Stimulated activated CD4-positive, alpha-beta T cell treated with anti-CD3 and anti-CD28 coated beads, Interleukin-4, amount 100 ng/mL, for 1 hour (primary cell): Measurements from ENCODE around the gene GRIA2.
"Not testable (repeated sequence)": the region's sequence is repeated elsewhere in the genome, so short reads cannot be mapped to it uniquely, and the experiment has no call there.

Experiments used
- DNase-seq: peaks from one replicate; pipeline ENCODE4 v3.0.0-alpha.2; 2020

The GRIA2 gene

DNA sequence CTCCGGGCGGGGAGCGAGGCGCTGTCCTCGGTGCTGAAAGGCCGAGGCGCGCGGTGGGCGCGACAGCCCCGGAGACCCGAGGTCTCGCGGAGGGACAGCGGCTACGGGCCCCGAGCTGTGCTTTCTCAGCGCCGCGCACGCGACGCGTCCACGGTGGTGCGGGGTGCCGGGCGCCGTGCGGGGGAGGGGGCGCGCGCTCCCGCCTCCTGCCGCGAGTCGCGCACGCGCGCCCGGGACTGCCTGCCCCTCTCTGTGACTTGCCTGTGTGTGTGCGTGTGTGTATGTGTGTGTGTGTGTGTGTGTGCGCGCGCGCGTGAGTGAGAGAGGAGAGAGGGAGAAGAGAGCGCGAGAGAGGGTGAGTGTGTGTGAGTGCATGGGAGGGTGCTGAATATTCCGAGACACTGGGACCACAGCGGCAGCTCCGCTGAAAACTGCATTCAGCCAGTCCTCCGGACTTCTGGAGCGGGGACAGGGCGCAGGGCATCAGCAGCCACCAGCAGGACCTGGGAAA is at the start of gene GRIA2:
TSS of gene GRIA2 (plus strand) at position 358 of the 511 bp plus-strand sequence. CDS start 315 bp downstream, outside the sequence.
- no peak for DNase-seq

DNA sequence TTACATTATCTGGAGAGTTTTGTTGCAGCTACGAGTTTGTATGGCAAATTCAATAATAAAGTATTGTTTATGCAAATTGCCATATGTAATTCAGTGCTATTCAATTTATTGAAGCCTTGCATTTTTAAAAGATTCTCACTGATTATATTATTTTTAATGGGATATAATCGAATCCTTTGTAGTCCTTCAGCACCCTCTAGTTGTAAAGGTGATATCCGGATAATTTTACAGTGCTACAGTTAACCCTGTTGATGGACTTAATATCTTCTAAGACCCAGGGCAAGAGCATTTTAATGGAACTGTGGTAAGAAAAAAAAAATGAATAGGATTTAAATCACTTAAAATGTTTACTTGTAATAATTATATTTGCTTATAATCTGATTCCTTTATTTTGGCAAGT is 48.5 kb upstream of the GRIA2 start:
- no peak for DNase-seq

DNA sequence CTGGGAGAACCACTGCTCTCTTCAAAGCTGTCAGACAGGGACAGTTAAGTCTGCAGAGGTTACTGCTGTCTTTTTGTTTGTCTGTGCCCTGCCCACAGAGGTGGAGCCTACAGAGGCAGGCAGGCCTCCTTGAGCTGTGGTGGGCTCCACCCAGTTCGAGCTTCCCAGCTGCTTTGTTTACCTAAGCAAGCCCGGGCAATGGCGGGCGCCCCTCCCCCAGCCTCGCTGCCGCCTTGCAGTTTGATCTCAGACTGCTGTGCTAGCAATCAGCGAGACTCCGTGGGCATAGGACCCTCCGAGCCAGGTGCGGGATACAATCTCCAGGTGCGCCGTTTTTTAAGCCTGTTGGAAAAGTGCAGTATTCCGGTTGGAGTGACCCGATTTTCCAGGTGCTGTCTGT is 40.3 kb upstream of the GRIA2 start:
- DNase-seq: not testable (repeated sequence)

DNA sequence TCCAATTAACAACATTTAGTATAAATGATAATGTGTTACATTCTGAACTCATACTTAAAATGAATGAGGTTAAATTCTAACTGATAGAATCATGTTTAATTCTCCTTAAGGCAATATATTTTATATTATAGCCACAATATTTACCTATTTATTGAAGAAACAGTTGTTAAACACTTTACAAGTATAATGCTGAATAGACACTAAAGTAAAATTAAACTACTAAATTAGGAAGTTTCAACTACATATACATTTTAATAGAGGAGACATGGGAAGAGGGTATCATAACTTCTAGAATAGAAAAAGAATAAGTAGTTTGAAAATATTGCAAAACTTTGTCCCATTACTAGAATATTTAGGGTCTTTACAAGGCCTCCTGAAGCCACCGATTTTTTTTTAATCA is 36.2 kb upstream of the GRIA2 start:
- no peak for DNase-seq

DNA sequence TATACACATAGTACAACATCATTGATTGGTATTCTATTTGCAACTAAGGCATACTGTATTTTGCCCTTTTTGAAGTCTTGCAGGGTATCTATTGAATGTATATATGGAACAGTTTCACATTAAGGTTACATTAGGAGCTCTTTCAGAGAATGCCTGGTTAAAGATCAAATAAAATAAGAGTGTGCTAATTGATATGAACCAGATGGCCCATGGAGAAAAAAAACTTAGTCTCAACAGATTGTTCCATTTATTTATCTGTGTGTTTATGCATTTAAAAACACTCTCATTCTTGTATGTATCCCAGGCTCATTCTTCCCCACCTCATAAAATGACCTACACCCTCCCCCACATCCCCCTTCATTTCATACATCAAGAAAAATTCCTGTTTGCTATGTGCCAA is 35.2 kb upstream of the GRIA2 start:
- no peak for DNase-seq

DNA sequence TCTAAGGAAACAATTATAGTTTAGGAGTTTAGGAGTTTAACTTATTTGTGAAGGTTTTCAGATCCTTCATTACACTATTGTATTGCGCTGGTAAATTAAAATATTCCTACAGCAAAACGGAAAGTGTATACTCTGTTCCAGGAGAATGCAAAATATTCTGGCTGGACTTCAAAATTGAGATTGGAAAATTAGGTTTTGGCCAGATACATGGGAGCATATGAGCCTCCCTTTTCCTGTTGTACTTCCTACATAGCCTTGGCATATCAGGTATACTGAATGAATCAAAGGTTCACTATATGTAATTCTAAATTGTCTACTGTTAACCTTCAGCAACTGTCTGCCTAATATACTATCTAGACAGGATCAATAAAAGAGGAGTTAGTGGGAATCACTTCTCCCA is 25.2 kb upstream of the GRIA2 start:
- DNase-seq: no peak

DNA sequence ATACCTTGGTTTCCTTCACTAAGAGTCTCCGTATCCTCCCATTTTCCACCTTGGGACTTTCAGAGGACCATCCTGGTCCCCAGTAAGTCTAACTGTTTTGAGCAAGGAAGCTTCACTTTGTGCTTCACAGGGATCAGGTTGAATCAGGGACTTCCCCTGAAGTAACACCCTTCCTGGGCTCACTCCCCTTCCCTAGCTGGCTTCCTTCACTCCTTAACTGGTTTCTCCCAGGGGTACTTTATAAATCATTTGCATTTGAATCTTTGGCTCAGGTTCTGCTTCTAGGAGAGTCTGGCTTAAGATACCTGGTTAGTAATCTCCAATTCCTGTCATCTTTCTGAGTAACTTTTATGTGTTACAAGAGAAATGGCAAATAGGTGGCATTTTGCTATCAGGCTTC is 24.5 kb upstream of the GRIA2 start:
- no peak for DNase-seq

GRCh38 chr4:157204634-157205244 is 15.8 kb upstream of the GRIA2 start:
- peak; percentile 11 for DNase-seq

GRCh38 chr4:157217708-157218107 is 2.8 kb upstream of the GRIA2 start:
- DNase-seq: no peak

GRCh38 chr4:157219711-157220370 is 687 bp upstream of the GRIA2 start:
- no peak for DNase-seq

DNA sequence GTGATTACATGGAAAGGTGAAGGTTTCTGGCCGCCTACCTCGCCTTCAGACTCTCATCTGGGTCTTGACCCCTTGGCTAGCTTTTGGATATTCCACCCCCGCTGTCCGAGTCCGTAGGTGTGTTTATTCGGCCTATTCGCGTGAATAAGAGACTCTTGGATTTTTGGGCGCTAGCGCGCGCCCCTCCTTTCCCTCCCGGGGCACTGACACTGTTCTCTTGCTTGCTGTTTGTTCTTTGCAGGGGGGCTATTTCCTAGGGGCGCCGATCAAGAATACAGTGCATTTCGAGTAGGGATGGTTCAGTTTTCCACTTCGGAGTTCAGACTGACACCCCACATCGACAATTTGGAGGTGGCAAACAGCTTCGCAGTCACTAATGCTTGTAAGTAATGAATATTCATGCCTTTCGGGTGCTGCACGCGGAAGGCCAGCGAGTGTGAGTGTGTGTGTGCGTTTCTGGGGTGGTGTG is 932 bp downstream of the GRIA2 start:
- no peak for DNase-seq

DNA sequence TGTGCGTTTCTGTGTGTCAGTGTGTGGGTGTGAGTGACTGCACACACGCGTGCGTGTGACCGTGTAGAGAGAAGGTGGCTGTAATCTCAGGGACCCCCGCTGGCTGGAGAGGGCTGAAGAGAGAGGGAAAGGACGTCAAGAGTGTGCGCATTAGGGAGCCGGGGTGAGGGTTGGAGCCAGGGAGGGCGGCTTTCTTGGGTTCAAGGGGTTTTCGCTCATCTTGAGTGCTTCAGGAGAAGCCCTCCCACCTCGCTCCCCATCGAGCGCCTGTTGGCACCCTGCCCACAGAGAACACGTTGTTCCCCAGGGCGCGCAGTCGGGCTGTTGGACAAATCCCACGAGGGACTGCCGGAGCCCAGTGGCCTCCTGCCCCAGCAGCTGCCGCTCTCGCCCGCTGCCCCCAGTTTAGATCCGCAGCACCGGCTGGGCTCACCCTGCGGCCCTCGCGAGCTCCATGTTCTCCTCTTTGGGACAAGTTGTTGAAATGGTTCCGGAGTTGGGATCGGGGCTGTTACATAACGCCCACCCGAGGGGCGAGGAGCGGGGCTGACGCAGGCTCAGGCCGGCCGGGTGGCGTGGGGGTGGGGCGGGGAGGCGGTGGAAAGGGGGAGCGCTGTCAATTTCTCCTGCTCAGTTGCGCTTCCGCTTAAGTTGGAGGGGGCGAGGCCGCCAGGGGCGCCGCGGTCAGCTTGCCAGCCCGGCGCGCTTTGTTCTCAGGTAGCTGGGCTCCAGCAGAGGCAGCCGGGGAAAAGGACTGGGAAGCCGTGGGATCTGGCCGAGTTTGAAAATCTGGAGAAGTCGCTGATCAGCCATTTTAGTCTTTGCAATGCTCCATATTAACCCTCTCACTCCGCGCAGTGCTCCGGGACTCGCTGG is 1.6 kb downstream of the GRIA2 start:
- no peak for DNase-seq

GRCh38 chr4:157222771-157223160 is 2.2 kb downstream of the GRIA2 start:
- DNase-seq: no peak

- no peak for DNase-seq
These were observed 2.9 kb downstream of the GRIA2 start for GRCh38 chr4:157223456-157223855.

- DNase-seq: no peak
These were observed 4.6 kb downstream of the GRIA2 start for GRCh38 chr4:157225096-157225495.

GRCh38 chr4:157226035-157226434 is 5.5 kb downstream of the GRIA2 start:
- DNase-seq: no peak

GRCh38 chr4:157226601-157227000 is 6.1 kb downstream of the GRIA2 start:
- DNase-seq: no peak

- no peak for DNase-seq
These were observed 11.0 kb downstream of the GRIA2 start for GRCh38 chr4:157231525-157231924.

- no peak for DNase-seq
These were observed 22.3 kb downstream of the GRIA2 start for GRCh38 chr4:157242871-157243270.

- DNase-seq: no peak
These were observed 23.8 kb downstream of the GRIA2 start for GRCh38 chr4:157244348-157244747.

DNA sequence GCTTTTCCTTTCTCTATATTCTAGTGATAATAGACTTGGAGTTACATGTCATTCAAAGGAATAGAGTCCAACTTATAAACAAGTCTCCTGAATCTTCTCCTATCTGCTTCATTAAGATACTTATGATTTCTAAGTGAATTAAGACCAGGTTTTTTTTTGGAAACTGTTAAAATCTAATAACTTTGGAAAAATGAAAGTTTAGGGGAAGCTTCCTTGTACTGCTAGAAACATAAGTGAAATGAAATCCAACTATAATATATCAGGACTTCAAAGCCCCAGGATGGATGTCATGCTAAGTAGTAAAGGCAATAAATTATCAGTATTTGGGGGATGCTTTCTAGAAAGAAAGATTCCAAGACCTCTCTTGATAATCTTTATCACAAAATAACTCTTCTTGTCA is 24.8 kb downstream of the GRIA2 start:
- no peak for DNase-seq

GRCh38 chr4:157246964-157247363 is 26.4 kb downstream of the GRIA2 start:
- no peak for DNase-seq

DNA sequence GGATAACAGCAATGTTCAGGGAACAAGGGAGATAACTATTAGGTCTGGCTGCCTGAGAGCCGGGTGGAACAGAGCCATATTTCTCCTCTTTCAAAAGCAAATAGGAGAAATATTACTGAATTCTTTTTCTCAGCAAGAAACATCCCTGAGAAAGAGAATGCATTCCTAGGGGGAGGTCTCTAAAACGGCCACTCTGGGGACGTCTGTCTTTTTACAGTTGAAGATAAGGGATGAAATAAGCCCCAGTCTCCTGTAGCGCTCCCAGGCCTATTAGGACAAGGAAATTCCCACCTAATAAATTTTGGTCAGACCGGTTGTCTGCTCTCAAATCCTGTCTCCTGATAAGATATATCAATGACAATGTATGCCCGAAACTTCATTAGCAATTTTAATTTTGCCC is 37.6 kb downstream of the GRIA2 start:
- DNase-seq: not testable (repeated sequence)

- no peak for DNase-seq
These were observed 44.8 kb downstream of the GRIA2 start for GRCh38 chr4:157265281-157265680.
